Neural cell (in vitro differentiated cells): ENCODE results near the gene P4HA2. TPM values are rescaled to one million over a fixed set of nuclear protein-coding genes. Genes with fewer than 3 reads are reported as not detected.

Experiments
- H2AFZ ChIP-seq: fragments of 200-600, 300-800 bp; sonication (generic), shearing (Covaris generic); 2 replicates; pipeline ENCODE4 v1.6.0; 2014; ENCODE audit warnings: low read depth, mild to moderate bottlenecking, antibody characterized with exemption, low read length, moderate library complexity
- H3F3A ChIP-seq: fragments of 200-600 bp; shearing (Covaris generic); 2 replicates; pipeline ENCODE4 v1.6.1; 2016; ENCODE audit warnings: mild to moderate bottlenecking, moderate library complexity, mixed read lengths, antibody characterized with exemption, low read length; ENCODE audit not compliant: insufficient read depth, poor library complexity, severe bottlenecking
- H3K27ac ChIP-seq: fragments of 200-600, 300-800 bp; sonication (generic), shearing (Covaris generic); 2 replicates; pipeline ENCODE4 v1.5.1; 2014; ENCODE audit warnings: mild to moderate bottlenecking, low read length, moderate library complexity
- H3K27me3 ChIP-seq: fragments of 300-800, 200-600 bp; sonication (generic), shearing (Covaris generic); 2 replicates; pipeline ENCODE4 v1.6.0; 2014; ENCODE audit warnings: mild to moderate bottlenecking, low read depth, low read length, moderate library complexity; ENCODE audit not compliant: insufficient read depth
- H3K36me3 ChIP-seq: fragments of 300-800, 200-600 bp; sonication (generic), shearing (Covaris generic); 2 replicates; pipeline ENCODE4 v1.5.1; 2014; ENCODE audit warnings: mild to moderate bottlenecking, antibody characterized with exemption, low read length, moderate library complexity; ENCODE audit not compliant: insufficient read depth
- H3K4me2 ChIP-seq: fragments of 300-800, 200-600 bp; sonication (generic), shearing (Covaris generic); 2 replicates; pipeline ENCODE4 v1.6.0; 2014; ENCODE audit warnings: mild to moderate bottlenecking, low read length
- H3K4me3 ChIP-seq: fragments of 300-800, 200-600 bp; sonication (generic), shearing (Covaris generic); 2 replicates; pipeline ENCODE4 v1.5.1; 2014; ENCODE audit warnings: mild to moderate bottlenecking, low read length, moderate library complexity
- H3K79me2 ChIP-seq: fragments of 200-600 bp; shearing (Covaris generic); replicated peaks from 2 replicates; pipeline ENCODE4 v1.6.0; 2014; ENCODE audit warnings: mild to moderate bottlenecking, low read length, moderate library complexity; ENCODE audit not compliant: insufficient read depth
- H3K9ac ChIP-seq: fragments of 300-800, 200-600 bp; sonication (generic), shearing (Covaris generic); 2 replicates; pipeline ENCODE4 v1.6.1; 2016; ENCODE audit warnings: mild to moderate bottlenecking, low read length, mixed read lengths
- H3K9me2 ChIP-seq: fragments of 200-600 bp; shearing (Covaris generic); 2 replicates; pipeline ENCODE4 v1.6.1; 2016; ENCODE audit warnings: mild to moderate bottlenecking, low read length, mixed read lengths; ENCODE audit not compliant: insufficient read depth
- H3K9me3 ChIP-seq: fragments of 200-600, 300-800 bp; sonication (generic), shearing (Covaris generic); 2 replicates; pipeline ENCODE4 v1.6.1; 2016; ENCODE audit warnings: mild to moderate bottlenecking, mixed run types, low read length, moderate library complexity, mixed read lengths
- H4K20me1 ChIP-seq: fragments of 200-600 bp; shearing (Covaris generic); 2 replicates; pipeline ENCODE4 v1.6.1; 2016; ENCODE audit warnings: mild to moderate bottlenecking, mixed run types; ENCODE audit not compliant: insufficient read depth
- EP300 ChIP-seq: fragments of 450-650 bp; conservative IDR thresholded peaks from 2 replicates; pipeline ENCODE4 v1.6.1; 2014; ENCODE audit warnings: antibody characterized with exemption, mild to moderate bottlenecking, moderate library complexity; ENCODE audit not compliant: poor library complexity, severe bottlenecking
- EZH2 ChIP-seq: fragments of 200-600, 300-800 bp; shearing (Covaris generic), sonication (generic); IDR thresholded peaks from 2 replicates; pipeline ENCODE4 v1.6.1; 2014; ENCODE audit warnings: antibody characterized with exemption, low read length, borderline replicate concordance, mild to moderate bottlenecking; ENCODE audit not compliant: insufficient read depth, poor library complexity, severe bottlenecking
- MXI1 ChIP-seq: fragments of 450-650 bp; conservative IDR thresholded peaks from 2 replicates; pipeline ENCODE4 v1.6.1; 2014; ENCODE audit warnings: antibody characterized with exemption, mild to moderate bottlenecking; ENCODE audit not compliant: poor library complexity, severe bottlenecking
- POLR2AphosphoS5 ChIP-seq: IDR thresholded peaks from 2 replicates; pipeline ENCODE4 v1.6.1; 2012
- RAD21 ChIP-seq: fragments of 450-650 bp; conservative IDR thresholded peaks from 2 replicates; pipeline ENCODE4 v1.6.1; 2014; ENCODE audit warnings: antibody characterized with exemption, mild to moderate bottlenecking, moderate library complexity
- REST ChIP-seq: IDR thresholded peaks from 2 replicates; pipeline ENCODE4 v1.6.1; 2012; ENCODE audit warnings: borderline replicate concordance
- SMC3 ChIP-seq: fragments of 450-650 bp; conservative IDR thresholded peaks from 2 replicates; pipeline ENCODE4 v1.6.1; 2014; ENCODE audit warnings: antibody characterized with exemption, mild to moderate bottlenecking, moderate library complexity; ENCODE audit not compliant: poor library complexity
- TAF1 ChIP-seq: IDR thresholded peaks from 2 replicates; pipeline ENCODE4 v1.6.1; 2012; ENCODE audit warnings: low read depth
- polyA plus RNA-seq: library from polyadenylated mRNA; depleted of rRNA; stranded (reverse); fragments of >200 nt; gene quantifications from 2 replicates; pipeline ENCODE4 v1.2.3, GENCODE V29; 2014
- TF ChIP-seq, protein P1 (sequence below): fragments of 450-650 bp; IDR thresholded peaks from 2 replicates; pipeline ENCODE4 v1.5.1; 2014; ENCODE audit warnings: antibody characterized with exemption, mild to moderate bottlenecking, moderate library complexity; ENCODE audit not compliant: poor library complexity, severe bottlenecking

P4HA2 gene
- polyA plus RNA-seq, 1 donor from 2014 or later: 1.4 TPM

DNA sequence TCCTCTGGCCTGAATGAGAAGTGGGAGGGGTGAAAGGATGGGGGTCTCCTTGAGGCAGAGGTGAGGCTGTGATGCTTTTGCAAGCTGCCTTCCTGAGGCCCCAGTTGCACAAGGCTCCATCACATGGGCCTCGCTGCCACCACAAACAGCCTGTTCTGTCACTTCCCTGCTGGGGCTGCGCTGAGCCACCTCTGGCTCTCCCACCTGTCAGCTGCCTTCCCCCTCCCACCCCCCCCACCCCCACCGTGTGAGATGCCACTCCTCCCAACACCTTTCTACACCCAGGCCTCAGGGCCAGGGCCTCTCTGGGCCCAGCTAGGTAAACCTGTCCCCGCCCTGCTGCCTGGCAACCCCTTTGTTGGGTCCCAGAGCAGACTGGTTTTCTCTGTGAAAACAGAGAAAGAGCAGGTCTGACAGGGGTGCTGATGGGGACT lies 25.4 kb upstream of the P4HA2 start:
- H3K27me3 ChIP-seq: peaks cover 9% of the 10 kb centered on the region
- H3K79me2 ChIP-seq: no peaks in the 10 kb centered on the region
- no peaks in the 10 kb centered on the region for H3F3A ChIP-seq
- no peak overlapping the region for H3K9ac ChIP-seq
- H3K9me3 ChIP-seq: no peaks in the 10 kb centered on the region
- no peaks in the 10 kb centered on the region for H3K9me2 ChIP-seq
- H3K4me3 ChIP-seq: no peak overlapping the region
- TF ChIP-seq SMC3: no peak
- TF ChIP-seq EP300: no peak
- no peak for TF ChIP-seq TAF1
- no peak for TF ChIP-seq POLR2AphosphoS5
- TF ChIP-seq MXI1: no peak
- TF ChIP-seq REST: no peak
- TF ChIP-seq RAD21: no peak
- no peak for TF ChIP-seq EZH2
- no peak overlapping the region for H2AFZ ChIP-seq
- no peak overlapping the region for H3K4me2 ChIP-seq
- no peaks in the 10 kb centered on the region for H4K20me1 ChIP-seq
- H3K36me3 ChIP-seq: no peaks in the 10 kb centered on the region
- no peak overlapping the region for H3K27ac ChIP-seq

GRCh38 chr5:132251220-132251725 lies 23.6 kb upstream of the P4HA2 start:
- Histone ChIP-seq H3K9me2 (no peaks in the 10 kb centered on the region), H3F3A (no peaks in the 10 kb centered on the region), H3K4me3 (no peak overlapping the region), H3K9me3 (no peaks in the 10 kb centered on the region), H3K9ac (no peak overlapping the region), H3K36me3 (no peaks in the 10 kb centered on the region), H3K4me2 (no peak overlapping the region), H4K20me1 (no peaks in the 10 kb centered on the region), H3K27me3 (no peaks in the 10 kb centered on the region), H3K27ac (no peak overlapping the region), H2AFZ (no peak overlapping the region), H3K79me2 (no peaks in the 10 kb centered on the region)
- TF ChIP-seq TAF1 (no peak), POLR2AphosphoS5 (no peak), EZH2 (no peak), MXI1 (no peak), REST (no peak), EP300 (no peak), SMC3 (no peak), RAD21 (no peak)
- TF ChIP-seq, protein P1, sequence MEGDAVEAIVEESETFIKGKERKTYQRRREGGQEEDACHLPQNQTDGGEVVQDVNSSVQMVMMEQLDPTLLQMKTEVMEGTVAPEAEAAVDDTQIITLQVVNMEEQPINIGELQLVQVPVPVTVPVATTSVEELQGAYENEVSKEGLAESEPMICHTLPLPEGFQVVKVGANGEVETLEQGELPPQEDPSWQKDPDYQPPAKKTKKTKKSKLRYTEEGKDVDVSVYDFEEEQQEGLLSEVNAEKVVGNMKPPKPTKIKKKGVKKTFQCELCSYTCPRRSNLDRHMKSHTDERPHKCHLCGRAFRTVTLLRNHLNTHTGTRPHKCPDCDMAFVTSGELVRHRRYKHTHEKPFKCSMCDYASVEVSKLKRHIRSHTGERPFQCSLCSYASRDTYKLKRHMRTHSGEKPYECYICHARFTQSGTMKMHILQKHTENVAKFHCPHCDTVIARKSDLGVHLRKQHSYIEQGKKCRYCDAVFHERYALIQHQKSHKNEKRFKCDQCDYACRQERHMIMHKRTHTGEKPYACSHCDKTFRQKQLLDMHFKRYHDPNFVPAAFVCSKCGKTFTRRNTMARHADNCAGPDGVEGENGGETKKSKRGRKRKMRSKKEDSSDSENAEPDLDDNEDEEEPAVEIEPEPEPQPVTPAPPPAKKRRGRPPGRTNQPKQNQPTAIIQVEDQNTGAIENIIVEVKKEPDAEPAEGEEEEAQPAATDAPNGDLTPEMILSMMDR: no peak
